ENCODE data around the gene DKC1.

DKC1 gene

GRCh38 chrX:154738011-154738738, 24.5 kb upstream of the DKC1 start:
- DNase-seq: no peak

- no peak for DNase-seq
Measured at GRCh38 chrX:154739952-154740465, 22.7 kb upstream of the DKC1 start.

GRCh38 chrX:154742613-154743012, 20.1 kb upstream of the DKC1 start:
- DNase-seq: no peak

GRCh38 chrX:154748712-154749339, 13.8 kb upstream of the DKC1 start:
- DNase-seq: peak; percentile 28

- DNase-seq: peak; percentile 8
Measured at GRCh38 chrX:154749856-154750255, 12.8 kb upstream of the DKC1 start.

GRCh38 chrX:154750301-154751202, 12.1 kb upstream of the DKC1 start, which contains the start of gene GAB3:
GAB3 (minus strand) TSS chrX:154751077; CDS start chrX:154751025, 52 bp downstream.
- DNase-seq: peak; percentile 23

- no peak for DNase-seq
Measured at GRCh38 chrX:154751203-154751668, 11.4 kb upstream of the DKC1 start.

- DNase-seq: no peak
Measured at GRCh38 chrX:154751669-154752271, 10.9 kb upstream of the DKC1 start.

GRCh38 chrX:154758696-154759095, 4.0 kb upstream of the DKC1 start:
- no peak for DNase-seq

GRCh38 chrX:154761977-154762536, 607 bp upstream of the DKC1 start:
- peak; percentile 34 for DNase-seq

GRCh38 chrX:154774622-154775021, 12.0 kb downstream of the DKC1 start:
- DNase-seq: no peak

GRCh38 chrX:154775419-154776349, 13.0 kb downstream of the DKC1 start:
- DNase-seq: no peak

GRCh38 chrX:154776753-154777152, 14.1 kb downstream of the DKC1 start:
- no peak for DNase-seq

- DNase-seq: no peak
Measured at GRCh38 chrX:154779261-154779660, 16.6 kb downstream of the DKC1 start.

GRCh38 chrX:154780968-154781367, 18.3 kb downstream of the DKC1 start:
- no peak for DNase-seq

- DNase-seq: no peak
Measured at GRCh38 chrX:154784149-154784995, 21.7 kb downstream of the DKC1 start.

GRCh38 chrX:154785716-154786115, 23.1 kb downstream of the DKC1 start:
- DNase-seq: no peak

- no peak for DNase-seq
Measured at GRCh38 chrX:154791467-154791866, 28.8 kb downstream of the DKC1 start.

- no peak for DNase-seq
Measured at GRCh38 chrX:154791939-154792338, 29.3 kb downstream of the DKC1 start.
